GM18858 (cell line): ENCODE results near the gene RBL1.

Experiments
- ATAC-seq: cut with Tn5 transposase; IDR thresholded peaks from one replicate; pipeline ENCODE4 v1.9.1; 2021; ENCODE audit not compliant: unreplicated experiment

RBL1 gene

GRCh38 chr20:36951198-36951978, 144.4 kb downstream of the RBL1 start, which contains the start of gene SAMHD1:
Gene SAMHD1 (minus strand): TSS chr20:36951708. CDS start chr20:36951643, 65 bp downstream.
- ATAC-seq, result peak; percentile 82

GRCh38 chr20:36950414-36951197, 145.2 kb downstream of the RBL1 start:
- no peak for ATAC-seq
